B cell (primary cell): ENCODE measurements around the gene KIF26B. TPM values are rescaled to one million over a fixed set of nuclear protein-coding genes. Genes with fewer than 3 reads are reported as not detected.

Experiments
- ATAC-seq: fragments of 200-7000 bp; cut with Tn5 transposase; one replicate; pipeline ENCODE4 v1.10.0; 2021; ENCODE audit warnings: low read depth, mild to moderate bottlenecking, moderate number of reproducible peaks, moderate library complexity
- CTCF ChIA-PET: fragments of 350-600 bp; sonication (Branson Sonifier 250); formaldehyde crosslinking; loops from one replicate; lab custom pipeline; 2021; ENCODE audit warnings: antibody characterized with exemption, inconsistent platforms; lab: Charles Lee
- POLR2A ChIA-PET: fragments of 350-600 bp; sonication (Branson Sonifier 250); formaldehyde crosslinking; loops from one replicate; lab custom pipeline; 2021; ENCODE audit warnings: antibody characterized with exemption; lab: Charles Lee
- DNase-seq: peaks from one replicate; pipeline ENCODE4 v3.0.0; 2013
- H2AFZ ChIP-seq: 2 replicates; pipeline ENCODE4 v1.6.1; 2012; ENCODE audit warnings: mild to moderate bottlenecking, low read depth, low read length; ENCODE audit not compliant: insufficient read depth, poor library complexity, severe bottlenecking
- H3K27ac ChIP-seq, 2 donors: 1 replicate in 1 of 2; 2 replicates in 1 of 2; pipeline ENCODE4 v1.5.1; 2012 to 2013; ENCODE audit warnings: low read length in 2 of 2, mild to moderate bottlenecking in 2 of 2, moderate library complexity in 1 of 2
- H3K27me3 ChIP-seq, 4 experiments: fragments of 200-600 bp in 1 of 4; sonication (generic) in 1 of 4; replicated peaks in 1 of 4; 1 replicate in 2 of 4; 2 replicates in 2 of 4; pipeline versions ENCODE4 v1.6.1 to v1.7.0; 2013 to 2016; ENCODE audit warnings: low read length in 3 of 4, mild to moderate bottlenecking in 2 of 4, mixed read lengths in 1 of 4, moderate library complexity in 1 of 4; ENCODE audit not compliant: insufficient read depth in 4 of 4, control insufficient read depth in 3 of 4; ENCODE audit errors: control extremely low read depth in 1 of 4
- H3K36me3 ChIP-seq, 2 experiments: replicated peaks in 1 of 2; 1 replicate in 1 of 2; 2 replicates in 1 of 2; pipeline versions ENCODE4 v1.6.1 to v1.7.1; 2013; ENCODE audit warnings: low read length in 1 of 2; ENCODE audit not compliant: insufficient read depth in 2 of 2, control insufficient read depth in 1 of 2; ENCODE audit errors: control extremely low read depth in 1 of 2, extremely low read depth in 1 of 2
- H3K4me1 ChIP-seq, 2 donors: fragments of 200-600 bp in 1 of 2; sonication (generic) in 1 of 2; 1 replicate in 1 of 2; 2 replicates in 1 of 2; pipeline versions ENCODE4 v1.5.1 to v1.6.1; 2013 to 2017; ENCODE audit warnings: low read length in 2 of 2; ENCODE audit not compliant: control insufficient read depth in 2 of 2, insufficient read depth in 2 of 2
- H3K4me2 ChIP-seq: replicated peaks from 2 replicates; pipeline ENCODE3; 2012; ENCODE audit warnings: mild to moderate bottlenecking, low read depth, low read length; ENCODE audit not compliant: poor library complexity, severe bottlenecking
- H3K4me3 ChIP-seq, 5 experiments: fragments of 200-600 bp in 1 of 5; sonication (generic) in 1 of 5; 1 replicate in 3 of 5; 2 replicates in 2 of 5; pipeline versions ENCODE4 v1.5.1 to v1.7.0; 2011 to 2016; ENCODE audit warnings: low read length in 4 of 5, mild to moderate bottlenecking in 4 of 5, low read depth in 2 of 5, control low read depth in 1 of 5, moderate library complexity in 1 of 5; ENCODE audit not compliant: insufficient read depth in 1 of 5; ENCODE audit errors: control extremely low read depth in 1 of 5, extremely low read depth in 1 of 5
- H3K79me2 ChIP-seq: fragments of 200-600 bp; sonication (generic); one replicate; pipeline ENCODE4 v1.6.0; 2016; ENCODE audit warnings: low read length; ENCODE audit not compliant: control insufficient read depth, insufficient read depth
- H3K9ac ChIP-seq: fragments of 200-600 bp; sonication (generic); 2 replicates; pipeline ENCODE4 v1.6.1; 2017; ENCODE audit warnings: mild to moderate bottlenecking, low read length, moderate library complexity
- H3K9me3 ChIP-seq, 3 donors: one replicate each; pipeline versions ENCODE4 v1.6.1 to v1.7.1; 2013; ENCODE audit warnings: low read length in 2 of 3; ENCODE audit not compliant: control insufficient read depth in 2 of 3, insufficient read depth in 1 of 3; ENCODE audit errors: control extremely low read depth in 1 of 3
- H4K20me1 ChIP-seq: 2 replicates; pipeline ENCODE4 v1.6.0; 2012; ENCODE audit warnings: mild to moderate bottlenecking, low read length; ENCODE audit not compliant: insufficient read depth, control insufficient read depth, poor library complexity, severe bottlenecking
- H3K27ac Mint-ChIP-seq: one replicate; pipeline ENCODE4 v1.8.0; 2021; ENCODE audit warnings: mixed read lengths
- H3K27me3 Mint-ChIP-seq: one replicate; pipeline ENCODE4 v1.8.0; 2021; ENCODE audit warnings: mixed read lengths
- H3K4me1 Mint-ChIP-seq: one replicate; pipeline ENCODE4 v1.8.0; 2021; ENCODE audit warnings: mixed read lengths
- H3K4me3 Mint-ChIP-seq: one replicate; pipeline ENCODE4 v1.8.0; 2021; ENCODE audit warnings: mixed read lengths
- H3K9me3 Mint-ChIP-seq: one replicate; pipeline ENCODE4 v1.8.0; 2022; ENCODE audit warnings: mixed read lengths; ENCODE audit not compliant: insufficient read depth
- CTCF ChIP-seq: fragments of 200-600 bp; IDR thresholded peaks from one replicate; pipeline ENCODE4 v1.8.0; 2022; ENCODE audit warnings: antibody characterized with exemption, mild to moderate bottlenecking
- EZH2 ChIP-seq: IDR thresholded peaks from 2 replicates; pipeline ENCODE4 v1.6.1; 2012; ENCODE audit warnings: borderline replicate concordance, low read depth, mild to moderate bottlenecking, moderate library complexity, low read length; ENCODE audit not compliant: insufficient read depth, poor library complexity, severe bottlenecking
- WGBS: methylation state at CpG from one replicate; pipeline ENCODE4 v1.1.5; 2013; ENCODE audit warnings: missing lambda C conversion rate; ENCODE audit not compliant: insufficient coverage; 5-methylcytosine and 5-hydroxymethylcytosine counted together
- intact Hi-C: fragments of 100-400 bp; cut with micrococcal nuclease; formaldehyde crosslinking; loops from one replicate; pipeline ENCODE4 v1.10.0; 2022
- polyA plus RNA-seq: library from polyadenylated mRNA; depleted of rRNA; stranded (reverse); fragments of >200 nt; gene quantifications from 2 replicates; pipeline ENCODE4 v1.2.3, GENCODE V29; 2012
- total RNA-seq, 2 donors: library from RNA; stranded (reverse); fragments of 120-200 nt in 1 of 2; gene quantifications; 1 replicate in 1 of 2; 2 replicates in 1 of 2; pipeline versions ENCODE4 v1.2.3 to v1.2.4, GENCODE V29; 2013 to 2022

Gene KIF26B
- total and polyA plus RNA-seq, 2 donors (not counting 1 experiment from before 2014, with no cell fraction given), result 0.62 TPM; not detected in 1

- Histone ChIP-seq H3K4me3 (no peak overlapping the region), H3K9ac (no peak overlapping the region), H3K9me3 (no peaks in the 10 kb centered on the region), H3K36me3 (no peaks in the 10 kb centered on the region), H3K4me2 (no peak overlapping the region), H2AFZ (no peak overlapping the region), H3K27ac (no peak overlapping the region), H4K20me1 (no peaks in the 10 kb centered on the region), H3K4me1 (peaks cover 6 to 10% of the 10 kb centered on the region in 2 donors), H3K27me3 (peaks cover 0 to 2% (median under 1%) of the 10 kb centered on the region in 4 experiments), H3K79me2 (no peaks in the 10 kb centered on the region)
- peaks cover 5% of the 10 kb centered on the region for H3K4me1 Mint-ChIP-seq
- H3K4me3 Mint-ChIP-seq, result no peak overlapping the region
- POLR2A ChIA-PET, result no interaction called here
- intact Hi-C loops, result no loop called here
- 73% methylated on average over 13 of the region's 13 CpGs for whole genome bisulfite sequencing
- DNase-seq, result no peak
- no peak for ATAC-seq
- no peak for TF ChIP-seq EZH2
- no peak for TF ChIP-seq CTCF
- CTCF ChIA-PET, result interaction anchor here (0.6 kb wide), 1 partner anchor 12 kb away, joined by 5 read pairs; no protein-coding TSS in a partner anchor
- H3K27me3 Mint-ChIP-seq, result peaks cover 9% of the 10 kb centered on the region
- no peaks in the 10 kb centered on the region for H3K9me3 Mint-ChIP-seq
- H3K27ac Mint-ChIP-seq, result no peak overlapping the region
These were observed 536.3 kb downstream of the KIF26B start for GRCh38 chr1:245690946-245691541.

- Histone ChIP-seq H3K79me2 (no peaks in the 10 kb centered on the region), H2AFZ (no peak overlapping the region), H3K4me2 (no peak overlapping the region), H3K9me3 (no peaks in the 10 kb centered on the region), H3K4me3 (no peak overlapping the region), H3K4me1 (peaks cover 6 to 9% of the 10 kb centered on the region in 2 donors), H3K27me3 (peaks cover 0 to 2% (median under 1%) of the 10 kb centered on the region in 4 experiments), H3K27ac (no peak overlapping the region), H3K36me3 (no peaks in the 10 kb centered on the region), H3K9ac (no peak overlapping the region), H4K20me1 (no peaks in the 10 kb centered on the region)
- ChIA-PET CTCF (interaction anchor here (0.6 to 0.7 kb wide), 2 partner anchors 12 to 41 kb away, joined by 3 to 5 read pairs; no protein-coding TSS in a partner anchor), POLR2A (no interaction called here)
- Mint-ChIP-seq H3K4me3 (no peak overlapping the region), H3K4me1 (peaks cover 4% of the 10 kb centered on the region), H3K27me3 (peaks cover 9% of the 10 kb centered on the region), H3K27ac (no peak overlapping the region), H3K9me3 (no peaks in the 10 kb centered on the region)
- no peak for DNase-seq
- no peak for ATAC-seq
- TF ChIP-seq EZH2 (no peak), CTCF (no peak)
- 91% methylated on average over 2 of the region's 3 CpGs for WGBS
- intact Hi-C loops, result no loop called here
These were observed 537.1 kb downstream of the KIF26B start for GRCh38 chr1:245691897-245692296.
